HG02884 (cell line): ENCODE data around the gene NYAP1.

ENCODE experiments used
- ATAC-seq: cut with Tn5 transposase; IDR thresholded peaks from one replicate; pipeline ENCODE4 v1.9.1; 2021; ENCODE audit warnings: mild to moderate bottlenecking, moderate library complexity; ENCODE audit not compliant: unreplicated experiment

Gene NYAP1

GRCh38 chr7:100456562-100456961, 27.2 kb upstream of the NYAP1 start:
- no peak for ATAC-seq

GRCh38 chr7:100457033-100457432, 26.7 kb upstream of the NYAP1 start:
- ATAC-seq = no peak

DNA sequence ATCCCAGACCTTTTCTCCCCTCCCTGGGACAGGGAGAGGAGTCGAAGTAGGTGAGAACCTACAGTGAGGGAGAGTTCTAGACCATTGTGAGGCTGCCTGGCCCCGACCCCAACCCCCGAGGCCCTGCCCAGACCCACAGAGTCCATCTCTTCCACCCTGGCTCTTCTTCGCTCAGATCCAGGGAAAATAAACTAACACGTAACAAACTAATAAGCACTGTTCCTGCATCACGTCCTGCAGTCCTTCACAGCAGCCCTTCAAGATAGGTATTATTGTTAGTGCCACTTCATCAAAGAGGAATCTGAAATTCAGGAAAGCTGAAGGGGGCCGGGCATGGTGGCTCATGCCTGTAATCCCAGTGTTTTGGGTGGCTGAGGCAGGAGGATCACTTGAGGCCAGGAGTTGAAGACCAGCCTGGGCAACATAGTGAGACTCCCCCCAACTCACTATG, 19.5 kb upstream of the NYAP1 start, which contains the start of gene SPACDR:
TSS of gene SPACDR (minus strand) at position 51 of the 451 bp plus-strand sequence. CDS start 235 bp downstream, outside the sequence.
- no peak for ATAC-seq

GRCh38 chr7:100464791-100465190, 18.9 kb upstream of the NYAP1 start:
- ATAC-seq = no peak

DNA sequence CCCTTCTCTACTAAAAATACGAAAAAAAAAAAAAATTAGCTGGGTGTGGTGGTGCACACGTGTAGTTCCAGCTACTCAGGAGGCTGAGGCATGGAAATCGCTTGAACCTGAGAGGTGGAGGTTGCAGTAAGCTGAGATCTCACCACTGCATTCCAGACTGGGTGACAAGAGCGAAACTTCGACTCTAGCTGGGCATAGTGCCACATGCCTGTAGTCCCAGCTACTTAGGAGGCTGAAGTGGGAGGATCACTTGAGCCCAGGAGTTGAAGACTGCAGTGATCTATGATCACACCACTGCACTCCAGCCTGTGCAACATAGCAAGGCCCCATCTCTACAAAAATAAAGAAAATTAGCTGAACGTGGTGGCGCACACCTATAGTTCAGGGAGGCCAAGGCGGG, 18.4 kb upstream of the NYAP1 start:
- ATAC-seq = no peak

DNA sequence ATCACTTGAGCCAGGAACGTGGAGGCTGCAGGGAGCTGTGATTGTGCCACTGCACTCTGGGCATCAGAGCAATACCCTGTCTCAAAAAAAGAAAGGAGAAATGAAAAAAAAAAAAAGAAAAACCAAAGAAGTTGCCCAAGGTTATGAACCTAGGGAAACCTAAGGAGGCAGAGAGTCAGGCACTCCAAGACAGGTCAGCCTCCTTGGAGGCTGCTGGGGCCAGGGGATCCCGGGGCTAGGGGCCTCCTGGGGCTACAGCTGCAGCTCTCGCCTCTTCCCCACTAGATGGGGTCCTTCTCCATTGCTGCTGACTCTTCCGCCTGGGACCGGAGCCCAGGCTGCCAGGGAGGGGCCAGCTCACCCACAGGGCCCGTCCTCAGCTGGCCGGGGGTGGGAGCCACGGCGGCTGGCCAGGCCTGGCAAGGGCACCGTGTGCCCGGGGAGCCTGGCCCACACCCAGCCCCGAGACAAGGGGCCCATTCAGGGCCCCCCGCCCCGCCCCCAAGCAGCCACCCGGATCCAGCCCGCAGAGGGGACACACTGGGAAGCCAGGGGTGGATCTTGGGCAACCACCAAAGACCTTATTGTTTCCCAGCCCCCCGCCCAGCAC, 17.9 kb upstream of the NYAP1 start:
- no peak for ATAC-seq

DNA sequence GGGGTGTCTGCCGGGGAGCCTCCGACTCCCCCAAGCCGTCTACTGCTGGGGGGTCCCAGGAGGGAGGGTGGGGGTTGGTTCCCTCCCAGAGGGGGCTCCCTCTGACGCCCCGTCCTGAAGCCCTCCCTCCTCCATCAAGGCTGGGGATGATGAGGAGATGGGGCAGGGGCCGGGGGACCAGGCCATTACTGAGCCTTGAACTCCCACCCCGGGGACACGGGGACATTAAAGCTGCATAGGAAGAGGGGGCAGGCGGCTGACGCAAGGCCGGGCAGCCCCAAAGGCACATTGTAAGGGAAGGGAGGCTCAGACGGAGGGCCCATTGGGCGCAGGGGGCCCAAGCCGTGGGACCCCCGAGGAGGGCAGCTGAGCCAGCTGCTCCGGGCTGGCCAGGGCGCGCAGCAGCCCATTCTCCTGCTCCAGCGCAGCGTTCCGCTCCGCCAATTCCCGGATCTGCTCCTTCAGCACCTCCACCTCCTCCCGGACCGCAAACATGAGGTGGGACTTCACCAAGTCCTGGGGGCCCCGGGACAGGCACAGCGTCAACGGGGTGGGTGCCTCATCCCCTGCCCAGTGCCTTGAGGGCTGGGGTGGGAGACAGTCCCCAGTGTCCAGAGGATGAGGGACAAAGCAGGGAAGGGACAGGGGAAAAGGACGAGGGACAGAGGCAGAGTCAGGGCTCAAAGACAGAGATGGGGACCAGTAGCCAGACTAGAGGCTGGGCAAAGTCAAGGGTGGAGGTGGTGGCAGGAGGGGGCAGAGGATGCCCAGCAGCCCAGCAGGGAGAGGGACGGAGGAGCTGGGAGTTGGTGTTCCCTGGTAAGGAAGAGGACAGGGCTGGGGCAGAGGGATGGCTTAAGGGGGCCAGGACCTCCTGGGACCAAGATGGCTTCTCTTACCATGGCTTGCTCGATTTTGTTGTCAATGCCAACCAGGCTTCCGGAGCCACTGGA, 16.8 kb upstream of the NYAP1 start:
- ATAC-seq = no peak

- no peak for ATAC-seq
Measured at GRCh38 chr7:100467638-100468373, 15.9 kb upstream of the NYAP1 start.

DNA sequence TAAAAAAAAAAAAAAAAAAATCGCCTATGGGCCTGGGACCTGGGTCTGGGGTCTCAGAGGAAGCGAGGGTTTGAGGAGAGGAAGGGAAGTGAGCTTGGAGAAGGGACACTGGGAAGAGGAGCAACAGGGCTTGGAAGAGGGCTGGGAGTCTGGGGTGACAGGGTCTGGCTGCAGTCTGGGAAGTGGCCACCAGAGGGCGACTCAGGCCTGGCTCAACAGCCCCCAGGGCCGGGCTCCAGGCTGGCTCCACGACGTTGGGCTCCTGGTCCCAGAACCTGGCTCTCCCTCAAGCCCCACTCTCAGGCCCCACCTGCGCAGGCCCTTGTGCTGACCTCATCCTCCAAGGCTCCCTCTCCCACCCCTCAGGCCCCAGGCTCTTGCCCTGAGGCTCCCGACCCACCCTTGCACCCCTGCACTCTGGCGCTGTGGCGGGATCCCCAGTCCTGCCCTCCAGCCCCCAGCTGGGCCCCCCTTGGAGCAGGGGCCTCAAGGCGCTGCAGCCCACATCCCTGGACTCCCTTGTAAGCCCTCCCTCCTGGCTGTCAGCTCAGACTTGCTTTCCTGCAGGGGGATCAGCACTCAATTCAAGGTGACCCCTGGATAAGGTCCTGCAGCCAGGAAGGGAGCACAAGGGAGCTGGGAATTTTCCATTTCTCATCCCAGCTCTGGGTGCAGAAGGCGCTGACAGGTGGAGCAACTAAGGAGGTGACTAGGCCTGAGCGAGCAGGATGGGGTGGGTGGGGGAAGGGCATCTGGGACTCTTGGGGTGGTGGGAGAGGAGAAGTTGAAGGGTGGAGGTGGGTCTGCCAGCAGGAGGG, 14.3 kb upstream of the NYAP1 start:
- ATAC-seq = no peak

GRCh38 chr7:100471021-100471420, 12.7 kb upstream of the NYAP1 start:
- ATAC-seq = no peak

- ATAC-seq = no peak
Measured at GRCh38 chr7:100472121-100472851, 11.4 kb upstream of the NYAP1 start.

- no peak for ATAC-seq
Measured at GRCh38 chr7:100472854-100473499, 10.8 kb upstream of the NYAP1 start.

DNA sequence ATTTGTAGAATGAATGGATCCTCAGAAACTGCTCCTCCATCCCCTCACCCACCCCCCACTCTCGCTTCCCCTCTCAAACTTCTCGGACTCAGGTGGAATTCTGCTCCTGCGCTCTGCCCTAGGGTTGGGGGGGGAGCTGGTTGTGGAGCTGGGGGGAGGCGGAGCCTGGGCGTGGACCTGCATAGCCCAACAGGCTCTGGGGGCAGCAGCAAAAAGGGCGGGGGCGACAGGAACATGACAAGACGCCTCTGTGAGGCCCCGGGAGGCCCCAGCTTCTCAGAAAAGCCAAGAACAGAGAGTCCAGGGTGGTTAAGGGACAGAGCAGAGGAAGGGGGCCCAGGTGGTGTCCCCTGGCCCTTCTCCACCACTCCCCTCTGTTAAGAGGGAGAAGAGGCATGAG, 8.2 kb upstream of the NYAP1 start:
- no peak for ATAC-seq

- ATAC-seq = no peak
Measured at GRCh38 chr7:100476101-100476780, 7.5 kb upstream of the NYAP1 start.

DNA sequence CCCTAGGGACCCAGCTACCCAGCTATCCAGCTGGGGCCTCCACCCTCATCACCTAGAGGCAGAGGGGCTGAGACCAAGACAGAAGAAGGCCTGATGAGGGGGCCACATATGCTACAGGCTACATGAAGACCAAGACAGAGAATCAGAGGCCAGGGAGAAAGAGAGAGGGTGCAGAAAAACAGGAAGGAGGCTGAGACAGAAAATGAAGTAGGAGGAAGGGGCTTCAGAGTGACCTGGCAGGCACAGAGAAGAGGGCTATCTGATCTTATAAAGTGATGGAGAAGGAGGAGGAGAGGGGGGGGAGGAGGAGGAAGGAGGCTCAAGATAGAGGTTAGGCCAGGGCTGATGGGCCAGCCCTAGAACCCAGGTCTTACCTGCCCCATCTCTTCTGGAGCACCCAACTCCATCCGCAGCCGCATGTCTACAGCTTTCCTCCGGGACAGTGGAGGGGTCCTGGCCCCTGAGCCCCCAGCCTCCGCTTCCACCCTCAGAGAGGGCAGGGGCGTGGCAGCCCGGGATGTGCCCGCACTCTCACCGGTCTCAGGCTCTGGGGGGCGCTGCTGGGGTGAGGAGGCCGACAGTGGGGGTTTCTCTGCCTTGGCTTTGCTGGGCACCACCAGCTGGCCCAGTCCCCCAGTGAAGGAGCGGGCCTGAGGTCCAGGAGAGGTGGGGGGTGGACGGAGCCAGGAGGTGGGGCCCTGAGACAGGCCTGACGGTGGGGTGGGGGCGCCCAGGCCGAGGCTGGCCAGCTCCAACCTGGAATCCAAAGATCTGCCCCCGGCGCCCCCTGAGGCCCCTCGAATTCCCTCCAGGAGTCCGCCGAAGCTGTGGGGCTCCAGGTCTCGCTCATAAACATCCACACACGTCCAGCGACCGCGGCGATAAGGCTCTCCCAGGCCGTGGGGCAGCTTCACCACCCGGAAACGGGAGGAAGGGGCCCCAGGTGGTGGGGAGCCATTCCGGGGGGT, 6.5 kb upstream of the NYAP1 start:
- ATAC-seq = no peak

DNA sequence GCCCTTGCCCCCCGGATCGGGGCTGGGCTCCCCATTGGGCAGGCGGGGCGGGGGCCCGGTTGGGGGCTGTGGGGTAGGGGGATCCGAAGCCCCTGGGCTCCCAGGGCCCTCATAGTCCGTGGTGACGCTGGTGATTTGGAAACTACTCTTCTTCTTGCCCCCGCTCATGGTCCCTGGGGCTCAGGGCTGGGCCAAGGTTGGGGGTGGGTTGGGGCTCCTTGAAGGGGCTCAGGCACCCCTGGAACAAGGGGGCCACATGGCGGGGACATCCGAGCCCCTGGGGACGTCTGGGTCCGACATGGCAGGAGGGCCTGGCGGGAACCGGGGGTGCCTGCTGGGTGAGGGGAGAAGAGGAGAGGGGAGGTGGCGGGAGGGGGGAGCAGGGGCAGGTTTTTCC, 5.9 kb upstream of the NYAP1 start:
- no peak for ATAC-seq

DNA sequence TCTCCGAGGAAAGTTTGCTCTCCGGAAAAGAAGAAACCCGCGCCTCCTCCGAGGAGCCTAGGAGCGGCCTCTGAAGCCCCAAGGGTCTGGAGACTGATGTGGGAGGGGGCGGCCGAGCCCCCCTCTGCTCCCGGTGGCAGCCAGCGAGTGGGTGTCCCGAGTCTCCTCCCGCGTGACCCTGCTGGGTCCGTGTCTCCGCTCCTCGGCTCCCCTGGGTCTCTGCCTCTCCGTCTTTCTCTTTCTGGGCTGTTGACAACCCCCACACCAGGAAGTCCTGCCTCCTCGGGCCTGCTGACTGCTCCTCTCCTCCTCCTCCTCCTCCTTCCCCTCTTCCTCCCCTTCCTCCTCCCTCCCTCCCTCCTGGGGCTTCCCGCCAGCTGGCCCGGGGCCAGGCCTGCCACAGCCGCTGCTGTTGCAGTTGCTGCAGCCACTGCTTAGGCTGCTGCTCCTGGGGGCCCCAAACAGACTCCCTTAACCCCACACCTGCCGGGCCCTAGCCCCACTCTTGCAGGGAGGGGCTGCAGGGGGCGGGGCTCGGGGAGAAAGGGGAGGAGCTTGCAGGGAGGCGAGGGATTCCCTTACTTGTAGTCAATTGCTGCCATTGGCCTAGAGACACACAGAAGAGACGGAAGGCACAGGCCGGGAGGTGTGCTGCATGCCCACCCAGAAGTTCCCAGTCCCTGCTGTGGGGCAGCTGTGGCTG, 4.6 kb upstream of the NYAP1 start, which contains the start of gene TSC22D4:
TSS of gene TSC22D4 (minus strand) at position 257 of the 703 bp plus-strand sequence. CDS start 1,176 bp downstream, outside the sequence.
- ATAC-seq = peak; percentile 55
